RPMI7951 (cell line): ENCODE data around the gene SSNA1. TPM values are rescaled to one million over a fixed set of nuclear protein-coding genes. Genes with fewer than 3 reads are reported as not detected.

ENCODE experiments used
- DNase-seq: peaks from one replicate; pipeline ENCODE4 v3.0.0-alpha.2; 2012; ENCODE audit warnings: low read depth
- total RNA-seq: library from RNA; depleted of rRNA; stranded (reverse); fragments of >200 nt; shearing (Covaris generic); gene quantifications from 2 replicates; pipeline ENCODE4 v1.2.3, GENCODE V29; 2014

Gene SSNA1
- total RNA-seq, 1 experiment from 2014 or later = 72.8 TPM

DNA sequence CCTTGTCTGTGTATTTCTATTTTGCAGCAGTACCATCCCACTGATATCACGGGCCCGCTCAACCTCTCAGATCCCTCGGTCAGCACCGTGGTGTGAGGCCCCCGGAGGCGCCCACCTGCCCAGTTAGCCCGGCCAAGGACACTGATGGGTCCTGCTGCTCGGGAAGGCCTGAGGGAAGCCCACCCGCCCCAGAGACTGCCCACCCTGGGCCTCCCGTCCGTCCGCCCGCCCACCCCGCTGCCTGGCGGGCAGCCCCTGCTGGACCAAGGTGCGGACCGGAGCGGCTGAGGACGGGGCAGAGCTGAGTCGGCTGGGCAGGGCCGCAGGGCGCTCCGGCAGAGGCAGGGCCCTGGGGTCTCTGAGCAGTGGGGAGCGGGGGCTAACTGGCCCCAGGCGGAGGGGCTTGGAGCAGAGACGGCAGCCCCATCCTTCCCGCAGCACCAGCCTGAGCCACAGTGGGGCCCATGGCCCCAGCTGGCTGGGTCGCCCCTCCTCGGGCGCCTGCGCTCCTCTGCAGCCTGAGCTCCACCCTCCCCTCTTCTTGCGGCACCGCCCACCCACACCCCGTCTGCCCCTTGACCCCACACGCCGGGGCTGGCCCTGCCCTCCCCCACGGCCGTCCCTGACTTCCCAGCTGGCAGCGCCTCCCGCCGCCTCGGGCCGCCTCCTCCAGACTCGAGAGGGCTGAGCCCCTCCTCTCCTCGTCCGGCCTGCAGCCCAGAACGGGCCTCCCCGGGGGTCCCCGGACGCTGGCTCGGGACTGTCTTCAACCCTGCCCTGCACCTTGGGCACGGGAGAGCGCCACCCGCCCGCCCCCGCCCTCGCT, 20.5 kb upstream of the SSNA1 start:
- DNase-seq = no peak

DNA sequence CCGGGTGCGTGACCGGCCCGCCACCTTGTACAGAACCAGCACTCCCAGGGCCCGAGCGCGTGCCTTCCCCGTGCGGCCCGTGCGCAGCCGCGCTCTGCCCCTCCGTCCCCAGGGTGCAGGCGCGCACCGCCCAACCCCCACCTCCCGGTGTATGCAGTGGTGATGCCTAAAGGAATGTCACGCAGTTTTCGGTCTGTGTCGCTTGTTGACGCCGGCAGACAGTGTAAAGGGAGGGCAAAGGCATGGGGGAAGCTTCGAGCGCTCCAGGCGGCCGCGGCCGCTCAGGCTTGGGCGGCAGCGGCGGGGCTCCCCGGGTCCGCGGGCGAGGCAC, 19.9 kb upstream of the SSNA1 start:
- no peak for DNase-seq

DNA sequence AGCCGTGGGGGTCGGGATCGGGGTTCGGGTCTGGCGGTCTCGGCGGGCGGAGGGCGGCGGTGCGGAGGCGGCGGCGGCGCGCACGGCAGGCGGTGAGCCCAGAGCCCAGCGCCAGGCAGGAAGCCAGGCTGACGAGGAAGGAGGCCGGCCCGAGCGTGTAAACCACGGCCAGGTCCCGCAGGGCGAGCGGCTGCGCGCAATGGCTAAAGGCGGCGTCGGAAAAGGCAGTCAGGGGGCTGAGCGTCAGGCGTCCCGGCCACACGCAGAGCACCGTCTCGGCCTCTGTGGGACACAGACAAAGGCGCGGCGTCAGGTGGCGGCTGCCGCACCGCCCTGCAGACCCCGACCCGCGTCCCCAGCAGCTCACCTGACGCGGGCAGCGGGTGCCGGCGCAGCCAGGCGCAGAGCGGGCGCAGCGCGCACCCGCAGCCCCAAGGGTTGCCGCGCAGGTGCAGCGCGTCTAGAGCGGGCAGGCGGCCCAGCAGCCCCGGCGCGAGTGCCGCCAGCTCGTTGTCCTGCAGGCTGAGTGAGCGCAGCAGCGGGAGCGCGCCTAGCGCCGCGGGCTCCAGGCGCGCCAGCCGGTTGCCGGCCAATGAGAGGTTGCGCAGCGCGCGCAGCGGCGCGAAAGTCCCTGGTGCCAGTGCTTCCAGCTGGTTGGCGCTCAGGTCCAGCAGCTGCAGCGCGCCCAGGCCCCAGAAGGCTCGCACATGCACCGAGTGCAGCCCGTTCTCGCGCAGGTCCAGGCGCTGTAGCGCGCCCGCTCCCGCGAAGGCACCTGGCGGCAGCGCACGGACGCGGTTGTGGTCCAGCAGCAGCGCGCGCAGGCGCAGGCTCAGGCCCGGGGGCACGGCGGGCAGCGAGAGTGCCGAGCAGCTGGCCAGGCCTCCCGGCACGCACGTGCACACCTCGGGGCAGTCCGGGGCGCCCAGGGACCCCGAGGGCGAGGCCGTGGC, 19.3 kb upstream of the SSNA1 start:
- no peak for DNase-seq

DNA sequence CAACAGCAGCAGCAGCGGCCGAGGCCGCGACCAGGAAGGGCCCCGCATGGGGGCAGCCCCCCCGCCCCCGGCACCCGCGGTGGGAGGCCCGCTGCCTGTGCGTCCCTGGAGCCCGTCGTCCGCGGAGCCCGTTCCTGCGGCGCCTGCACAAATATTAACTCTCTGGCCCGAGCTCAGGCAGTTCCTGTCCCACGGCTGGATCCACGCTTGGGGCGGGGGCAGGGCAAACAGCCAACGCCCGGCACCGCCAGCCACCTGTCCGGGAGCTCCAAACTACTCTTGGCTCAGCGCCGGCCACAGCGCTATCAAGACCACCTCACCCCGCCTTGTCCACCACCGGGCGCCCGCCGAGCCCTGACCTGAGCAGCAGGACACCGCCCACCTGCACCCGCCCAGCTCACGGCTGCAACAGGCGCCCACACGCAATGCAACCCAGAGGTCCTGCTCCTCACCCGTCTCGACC, 18.5 kb upstream of the SSNA1 start, which contains the start of gene LRRC26:
Gene LRRC26, minus strand, starts transcription at position 156 of the 463 bp plus-strand sequence. Its CDS starts 108 bp downstream, at position 48.
- DNase-seq = no peak

DNA sequence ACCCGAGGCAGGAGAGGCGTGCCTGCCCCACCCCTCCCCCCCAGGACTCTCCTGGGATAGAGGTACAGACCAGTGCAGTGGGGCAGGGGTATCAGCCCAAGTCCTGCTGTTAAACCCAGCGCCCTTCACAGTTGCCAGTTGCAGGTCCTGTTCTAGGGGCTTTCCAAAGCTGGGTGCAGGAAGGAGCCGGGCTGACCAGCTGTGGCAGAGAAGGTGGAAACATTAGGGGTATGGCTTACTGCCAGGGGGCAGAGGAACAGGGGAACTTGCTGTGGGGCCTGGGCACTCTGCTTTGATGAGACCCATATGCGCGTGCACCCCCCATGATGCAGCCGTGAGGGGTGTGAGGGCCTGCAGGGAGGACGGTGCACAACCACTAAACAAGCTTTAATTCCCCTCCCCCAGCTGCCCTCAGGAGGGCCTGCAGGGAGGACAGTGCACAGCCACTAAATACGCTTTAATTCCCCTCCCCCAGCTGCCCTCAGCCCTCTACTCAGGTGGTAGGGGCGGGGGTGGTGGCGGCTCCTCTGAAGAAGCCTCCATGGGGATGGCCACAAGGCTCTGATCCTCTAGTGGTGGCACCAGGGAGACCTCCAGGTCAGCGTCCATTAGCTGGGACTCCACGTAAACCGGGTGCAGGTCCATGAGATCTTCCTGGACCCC, 17.9 kb upstream of the SSNA1 start:
- DNase-seq = no peak

DNA sequence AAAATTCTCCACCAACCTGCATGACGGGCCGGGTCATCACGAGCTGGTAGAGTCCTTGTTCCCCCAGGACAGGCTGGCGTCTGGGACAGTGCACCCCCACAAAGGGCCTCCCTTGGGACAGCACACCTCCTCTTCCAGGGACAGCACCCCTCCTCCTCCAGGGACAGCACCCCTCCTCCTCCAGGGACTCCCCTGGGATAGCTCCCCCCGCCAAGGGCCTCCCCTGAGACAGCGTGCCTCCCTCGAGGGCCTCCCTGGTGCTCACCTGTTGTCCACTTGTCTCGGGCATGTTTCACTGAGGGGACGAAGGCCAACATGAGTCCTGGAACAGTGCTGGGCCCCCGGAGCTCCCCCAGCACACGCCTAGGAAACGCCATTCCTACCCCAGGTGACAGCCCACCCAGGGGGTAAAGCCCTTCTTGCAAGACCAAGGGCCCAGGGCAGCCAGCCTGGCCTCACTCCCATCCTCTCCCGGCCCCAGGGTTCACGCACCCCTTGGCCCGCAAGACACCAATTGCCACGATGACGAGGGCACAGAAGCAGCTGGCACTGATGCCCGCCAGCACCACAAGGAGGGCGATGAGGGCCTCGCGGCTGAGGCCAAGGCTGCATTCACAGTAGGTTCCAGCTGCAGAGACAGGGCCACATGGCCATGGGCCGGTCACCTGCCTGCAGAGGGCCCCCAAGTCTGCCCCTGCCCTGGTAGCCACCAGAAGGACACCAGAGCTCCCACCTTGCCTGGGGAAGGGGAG, 17.2 kb upstream of the SSNA1 start:
- DNase-seq = no peak

DNA sequence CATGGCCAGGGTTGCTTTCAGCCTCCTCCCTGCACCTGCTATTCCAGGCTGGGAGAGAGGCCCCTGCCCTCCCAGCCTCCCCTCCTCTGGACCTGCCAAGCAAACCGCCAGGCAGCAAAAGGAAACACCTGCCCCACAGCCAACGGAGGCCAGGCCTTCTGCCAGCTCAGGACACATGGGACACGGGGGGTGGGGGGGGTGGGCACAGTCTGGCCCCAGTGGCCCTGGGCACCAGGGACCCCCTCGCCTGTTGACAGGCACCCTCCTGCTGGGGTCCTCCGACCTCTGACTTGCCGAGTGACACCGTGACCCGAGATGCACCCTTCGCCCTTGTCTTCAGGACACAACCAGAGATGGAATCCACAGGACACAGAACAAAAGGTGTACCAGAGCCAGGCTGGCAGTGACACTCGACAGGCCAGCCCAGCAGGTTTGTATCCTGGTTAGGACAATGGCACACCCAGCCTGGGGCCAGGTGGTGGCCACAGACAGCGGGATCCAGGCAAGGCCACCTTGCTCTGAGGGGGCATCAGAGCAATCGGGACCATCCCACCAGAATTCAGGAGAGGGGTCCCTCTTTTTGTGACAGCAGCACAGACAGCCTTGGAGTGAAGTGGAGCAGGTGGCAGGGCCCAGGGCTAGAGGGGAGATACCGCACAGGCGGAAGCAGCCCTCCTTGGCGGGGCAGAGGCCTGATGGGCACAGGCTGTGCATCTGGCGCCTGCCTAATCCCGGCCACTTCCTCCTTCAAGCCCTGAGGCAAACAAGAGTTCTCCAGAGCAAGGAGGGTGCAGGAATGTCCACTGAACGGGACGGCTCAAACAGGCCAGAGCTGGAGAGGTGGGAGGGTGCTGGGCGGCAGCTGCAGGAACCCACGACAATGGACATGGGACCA, 15.3 kb upstream of the SSNA1 start:
- DNase-seq = peak; percentile 37

DNA sequence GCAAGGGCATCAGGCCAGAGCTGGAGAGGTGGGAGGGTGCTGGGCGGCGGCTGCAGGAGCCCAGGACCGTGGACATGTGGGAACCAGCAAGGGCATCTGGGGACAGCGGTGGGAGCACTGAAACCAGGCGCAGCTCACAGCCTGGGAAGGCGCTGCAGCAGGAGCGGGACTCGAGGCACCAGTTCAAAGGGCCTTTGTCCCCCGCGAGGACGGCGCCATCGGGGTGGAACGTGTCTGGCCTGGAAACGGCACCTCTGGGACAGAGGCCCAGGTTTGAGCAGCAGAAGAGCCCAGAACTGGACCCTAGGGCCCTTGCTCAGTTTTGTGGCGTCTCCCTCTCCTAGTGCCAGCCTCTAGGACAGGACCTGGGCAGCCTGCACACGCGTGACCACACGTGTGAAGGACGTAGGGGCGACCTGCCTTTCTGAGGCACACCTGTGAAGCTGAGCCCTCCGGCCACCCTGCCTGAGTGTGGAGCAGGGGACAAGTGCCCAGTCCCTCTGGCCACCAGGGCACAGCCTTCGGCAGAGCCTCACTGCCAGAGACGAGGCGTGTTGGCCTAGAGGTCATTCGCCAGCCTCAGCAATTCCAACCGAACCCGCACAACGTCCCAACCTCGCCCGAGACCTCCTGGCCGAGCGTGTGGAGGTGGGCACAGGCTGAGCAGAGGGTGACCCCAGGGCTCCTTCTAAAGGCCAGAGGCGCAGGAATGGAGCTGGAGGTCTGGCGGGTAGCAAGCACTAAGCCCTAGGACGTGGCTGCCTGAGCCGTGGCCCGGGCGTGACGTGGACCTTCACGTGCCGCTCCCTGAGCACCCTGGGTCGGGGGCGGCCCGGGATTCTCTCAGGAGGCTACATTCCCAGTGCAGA, 14.4 kb upstream of the SSNA1 start:
- no peak for DNase-seq

DNA sequence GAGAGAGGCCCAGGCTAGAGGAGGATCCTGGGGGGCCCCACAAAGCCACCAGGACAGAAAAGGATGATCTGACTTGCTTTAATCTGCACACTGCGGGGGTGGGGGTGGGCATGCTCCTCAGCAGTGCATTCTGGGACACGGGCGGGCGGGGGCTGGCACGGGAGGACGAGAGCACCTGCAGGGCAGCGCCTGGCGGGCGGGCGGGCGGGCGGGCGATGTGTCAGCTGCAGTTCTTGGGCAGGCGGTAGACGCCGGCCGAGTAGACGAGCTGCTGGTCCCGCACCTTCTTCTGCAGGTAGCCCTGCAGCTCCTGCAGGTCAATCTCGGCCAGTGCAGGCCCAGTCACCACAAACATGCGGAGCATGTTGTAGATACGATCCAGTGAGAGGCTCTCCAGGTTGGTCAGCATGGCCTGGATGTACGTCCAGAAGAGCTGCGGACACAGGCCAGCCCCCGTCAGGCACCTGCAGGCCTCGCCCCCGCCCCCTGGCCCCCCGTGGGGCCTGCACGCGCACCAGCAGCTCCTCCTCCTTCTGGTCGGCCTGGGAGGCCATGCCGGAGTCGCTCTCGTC, 13.7 kb upstream of the SSNA1 start:
- no peak for DNase-seq

DNA sequence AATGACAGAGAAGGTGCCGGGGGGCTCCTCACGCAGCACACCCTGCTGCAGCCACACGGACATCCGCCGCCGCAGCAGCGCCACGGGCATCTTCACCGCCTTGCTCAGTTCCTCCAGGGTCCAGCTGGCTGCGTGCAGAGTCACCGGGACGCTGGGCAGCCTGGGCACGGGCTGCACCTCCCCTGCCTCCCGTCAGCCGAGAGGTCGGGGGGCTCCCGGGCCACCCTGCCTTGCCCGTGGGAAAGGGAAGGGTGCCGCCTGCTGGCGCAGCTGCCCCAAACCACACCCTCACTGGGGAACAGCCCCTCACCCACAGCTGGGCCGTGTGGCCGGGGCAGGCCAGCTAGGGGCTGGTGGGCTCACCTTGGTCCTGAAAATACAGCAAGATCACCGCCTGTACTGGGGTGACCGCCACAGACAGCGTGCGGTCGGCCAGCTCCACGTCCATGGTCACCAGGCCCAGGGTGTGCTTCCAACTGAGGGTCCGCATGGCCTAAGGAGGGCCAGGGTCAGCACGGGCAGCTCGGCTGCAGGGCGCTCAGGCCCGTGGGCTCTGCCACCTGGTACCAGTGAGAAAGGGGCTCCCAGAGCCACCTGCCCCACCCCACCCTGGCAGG, 13.0 kb upstream of the SSNA1 start:
- DNase-seq = no peak

DNA sequence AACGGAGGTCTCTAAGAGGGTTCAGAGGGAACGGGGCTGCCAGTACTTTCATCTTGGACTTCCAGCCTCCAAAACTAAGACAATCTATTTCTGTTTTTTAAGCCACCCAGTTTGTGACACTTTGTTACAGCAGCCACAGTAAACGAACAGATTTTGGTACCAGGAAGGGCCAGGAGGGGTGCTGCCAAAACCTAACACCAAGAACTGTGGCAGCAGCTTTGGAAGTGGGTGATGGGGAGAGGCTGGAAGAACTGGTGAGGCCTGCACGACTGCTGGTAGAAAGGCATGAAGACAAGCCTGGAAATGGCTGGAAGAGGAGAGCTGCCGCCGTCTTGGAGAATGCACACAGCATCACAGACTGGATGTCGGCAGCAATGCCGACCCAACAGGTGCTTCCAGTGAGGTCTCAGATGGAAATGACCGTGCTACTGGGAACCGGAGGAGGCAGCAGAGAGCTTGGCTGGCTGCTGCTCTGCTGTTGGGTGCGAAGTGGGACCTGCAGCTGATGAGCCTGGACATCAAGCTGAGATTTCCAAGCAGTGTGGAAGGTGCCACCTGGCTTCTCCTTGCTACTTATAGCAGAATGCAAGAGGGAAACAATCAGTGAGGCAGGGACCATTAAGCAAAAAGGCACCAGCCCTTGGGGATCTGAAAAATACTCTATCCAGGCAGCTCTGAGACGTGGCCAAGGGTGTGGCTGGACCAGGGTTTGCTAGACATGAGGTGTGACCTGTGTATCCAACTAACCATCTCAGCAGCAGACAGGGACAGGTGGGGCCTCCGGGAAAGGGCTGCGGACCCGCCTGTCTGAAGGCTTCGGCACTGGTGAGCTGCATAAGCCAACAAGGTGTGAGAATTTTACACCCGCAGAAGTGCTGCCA, 11.9 kb upstream of the SSNA1 start:
- DNase-seq = peak; percentile 29

DNA sequence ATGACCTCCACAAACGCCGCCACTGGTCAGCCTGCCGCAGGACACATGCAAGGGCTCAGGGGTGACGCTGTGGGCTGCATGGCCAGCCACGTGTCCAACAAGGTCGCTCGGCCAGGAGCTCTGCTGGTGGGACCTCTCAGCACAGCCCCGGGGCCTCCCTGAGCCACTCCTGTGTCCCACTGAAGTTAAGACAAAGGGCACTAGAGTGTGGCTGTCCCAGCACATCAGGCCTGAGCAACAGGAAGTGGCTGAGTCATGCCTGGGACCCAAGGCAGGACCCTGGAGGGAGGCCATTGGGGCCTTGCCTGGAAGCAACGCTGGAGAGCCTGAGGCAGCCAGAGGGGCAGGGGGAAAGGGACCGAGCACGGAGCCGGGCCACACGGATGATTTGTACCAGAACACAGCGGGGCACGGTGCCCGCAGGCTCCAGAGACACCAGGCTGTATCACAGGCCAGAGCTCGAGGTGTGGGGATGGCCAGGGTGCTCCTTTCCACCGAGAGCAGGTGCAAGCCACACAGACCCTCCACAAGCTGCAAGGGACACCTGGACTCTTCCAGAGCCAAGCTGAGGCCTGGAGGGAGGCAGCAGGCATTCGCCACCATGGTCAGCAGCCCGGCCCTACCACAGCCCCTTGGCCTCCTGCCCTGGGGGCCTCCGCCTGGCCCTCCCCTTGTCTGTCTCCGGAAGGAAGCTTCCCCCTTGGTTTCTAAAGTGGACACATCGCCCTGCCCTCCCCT, 10.1 kb upstream of the SSNA1 start:
- DNase-seq = peak; percentile 43

DNA sequence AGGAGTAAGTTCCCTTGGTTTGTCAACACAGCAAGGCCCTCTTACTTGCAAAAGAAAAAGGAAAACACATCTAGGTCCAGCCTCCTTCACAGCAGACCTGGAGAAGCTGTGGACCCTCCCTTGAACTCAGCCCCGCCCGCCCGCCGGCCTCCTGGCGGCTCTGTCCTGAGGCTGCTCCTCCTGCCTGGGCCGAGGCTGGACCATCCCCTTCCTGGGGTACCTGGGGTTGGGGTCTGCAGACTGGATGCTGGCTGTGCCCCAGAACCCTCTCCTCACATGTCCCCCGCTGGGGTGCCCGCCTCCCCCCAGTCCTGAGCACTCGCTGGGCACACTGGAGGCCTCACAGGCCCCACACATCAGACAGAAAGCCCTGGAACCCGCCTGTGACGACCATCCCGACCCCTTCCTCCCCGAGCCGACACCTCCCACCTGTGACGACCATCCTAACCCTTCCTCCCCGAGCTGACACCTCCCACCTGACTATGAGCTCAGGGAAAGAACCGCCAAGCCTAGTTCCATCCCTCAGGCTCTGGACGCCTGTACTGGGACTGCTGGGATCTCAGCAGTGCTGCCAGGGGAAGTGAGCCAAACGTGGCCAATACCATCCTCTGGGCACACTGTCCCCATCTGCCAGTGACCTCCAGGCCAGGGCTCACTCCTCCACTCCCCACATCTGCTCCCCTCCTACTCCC, 9.4 kb upstream of the SSNA1 start:
- no peak for DNase-seq

DNA sequence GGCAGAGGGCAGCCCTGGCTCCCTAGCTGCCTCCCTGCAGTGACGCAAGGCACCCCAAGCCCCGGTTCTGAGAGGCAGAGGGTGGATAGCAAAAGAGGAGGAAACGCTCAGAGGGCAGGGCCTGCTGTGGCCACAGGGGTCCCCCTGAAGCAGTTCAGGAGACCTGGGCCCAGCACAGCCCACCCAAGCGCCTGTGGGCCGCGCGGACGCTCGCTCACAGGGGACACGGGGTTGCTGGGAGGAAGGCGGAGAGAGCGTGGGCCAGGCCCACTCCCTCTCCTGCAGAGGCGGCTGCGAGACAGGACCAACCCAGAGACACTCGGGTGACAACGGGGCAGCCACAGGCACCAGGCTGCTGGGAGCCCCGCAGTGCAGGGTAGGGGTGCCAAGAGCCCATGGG, 8.7 kb upstream of the SSNA1 start:
- no peak for DNase-seq

DNA sequence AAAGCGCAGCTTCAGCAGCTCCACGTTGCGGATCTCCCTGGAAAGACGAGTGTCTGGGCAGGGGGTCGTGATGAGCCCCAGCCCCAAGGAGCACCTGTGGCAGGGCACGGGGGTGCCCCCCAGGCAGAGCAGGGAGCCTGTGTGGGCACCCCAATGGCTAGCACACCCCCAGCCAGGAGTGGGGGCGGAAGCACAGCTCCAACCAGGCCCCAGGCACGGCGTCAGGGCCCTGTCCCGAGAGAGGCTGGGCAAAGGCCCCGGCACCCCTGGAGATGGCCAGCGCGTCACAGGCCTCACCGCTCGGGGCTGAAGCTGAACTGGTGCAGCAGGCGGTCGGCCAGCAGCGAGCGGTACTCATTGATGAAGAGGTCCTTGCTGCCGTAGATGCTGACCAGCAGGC, 8.0 kb upstream of the SSNA1 start:
- DNase-seq = no peak

DNA sequence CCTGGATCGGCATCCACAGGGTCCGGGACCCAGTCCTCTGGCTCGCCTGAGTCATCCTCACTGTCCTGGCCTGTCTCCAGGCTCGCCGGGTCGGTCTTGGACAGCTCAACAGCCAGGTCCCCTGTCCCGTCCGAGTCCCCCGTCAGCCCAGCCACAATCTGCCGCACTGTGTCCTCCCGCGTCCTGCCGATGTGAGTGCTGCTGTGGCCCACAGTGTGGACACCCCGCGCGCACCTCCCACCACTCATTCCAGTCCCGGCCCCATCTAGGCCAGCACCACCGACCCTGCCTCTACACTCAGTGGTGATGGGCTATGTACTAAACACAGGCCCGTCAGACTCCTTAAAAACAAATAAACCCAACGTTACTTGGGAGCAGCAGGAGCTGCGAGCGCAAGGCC, 6.8 kb upstream of the SSNA1 start:
- DNase-seq = no peak
